Measurements from ENCODE around the gene PCDHA13.

- TF ChIP-seq, protein P1, sequence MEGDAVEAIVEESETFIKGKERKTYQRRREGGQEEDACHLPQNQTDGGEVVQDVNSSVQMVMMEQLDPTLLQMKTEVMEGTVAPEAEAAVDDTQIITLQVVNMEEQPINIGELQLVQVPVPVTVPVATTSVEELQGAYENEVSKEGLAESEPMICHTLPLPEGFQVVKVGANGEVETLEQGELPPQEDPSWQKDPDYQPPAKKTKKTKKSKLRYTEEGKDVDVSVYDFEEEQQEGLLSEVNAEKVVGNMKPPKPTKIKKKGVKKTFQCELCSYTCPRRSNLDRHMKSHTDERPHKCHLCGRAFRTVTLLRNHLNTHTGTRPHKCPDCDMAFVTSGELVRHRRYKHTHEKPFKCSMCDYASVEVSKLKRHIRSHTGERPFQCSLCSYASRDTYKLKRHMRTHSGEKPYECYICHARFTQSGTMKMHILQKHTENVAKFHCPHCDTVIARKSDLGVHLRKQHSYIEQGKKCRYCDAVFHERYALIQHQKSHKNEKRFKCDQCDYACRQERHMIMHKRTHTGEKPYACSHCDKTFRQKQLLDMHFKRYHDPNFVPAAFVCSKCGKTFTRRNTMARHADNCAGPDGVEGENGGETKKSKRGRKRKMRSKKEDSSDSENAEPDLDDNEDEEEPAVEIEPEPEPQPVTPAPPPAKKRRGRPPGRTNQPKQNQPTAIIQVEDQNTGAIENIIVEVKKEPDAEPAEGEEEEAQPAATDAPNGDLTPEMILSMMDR (IDR thresholded peaks at IDR 0.05), result no peak
- no peak for TF ChIP-seq POLR2A (IDR thresholded peaks at IDR 0.05)
- TF ChIP-seq EP300 (IDR thresholded peaks at IDR 0.05), result no peak
These were observed 11.4 kb upstream of the PCDHA13 start for GRCh38 chr5:140870221-140871201.

Measured in ovary (tissue), 3 donors.